GM12873 (cell line): Measurements from ENCODE around the gene CLRN3.

Experiments
- CTCF ChIP-seq: IDR thresholded peaks from 2 replicates; pipeline ENCODE4 v1.5.1; 2012; ENCODE audit warnings: low read depth, mild to moderate bottlenecking, moderate library complexity, low read length, control low read depth; ENCODE audit not compliant: insufficient read depth; ENCODE audit errors: missing control alignments

Gene CLRN3

GRCh38 chr10:127892743-127893142, at the start of gene CLRN3:
Gene CLRN3, minus strand, starts transcription at chr10:127892941. Its CDS starts 157 bp downstream, at chr10:127892784.
- TF ChIP-seq CTCF, result no peak

- TF ChIP-seq CTCF, result no peak
Observed at GRCh38 chr10:127940866-127941640, 48.3 kb upstream of the CLRN3 start.

GRCh38 chr10:127939786-127940330, 47.1 kb upstream of the CLRN3 start:
- no peak for TF ChIP-seq CTCF

GRCh38 chr10:127937915-127938463, 45.2 kb upstream of the CLRN3 start:
- TF ChIP-seq CTCF, result no peak

- TF ChIP-seq CTCF, result no peak
Observed at GRCh38 chr10:127937069-127937468, 44.3 kb upstream of the CLRN3 start.

GRCh38 chr10:127935071-127935561, 42.4 kb upstream of the CLRN3 start:
- TF ChIP-seq CTCF, result no peak

- no peak for TF ChIP-seq CTCF
Observed at GRCh38 chr10:127934383-127934782, 41.6 kb upstream of the CLRN3 start.
